HG02885 (cell line): ENCODE measurements around the gene DTYMK.

ENCODE experiments used
- ATAC-seq: cut with Tn5 transposase; IDR thresholded peaks from one replicate; pipeline ENCODE4 v1.9.1; 2021; ENCODE audit warnings: mild to moderate bottlenecking; ENCODE audit not compliant: unreplicated experiment, poor library complexity

DTYMK gene

DNA sequence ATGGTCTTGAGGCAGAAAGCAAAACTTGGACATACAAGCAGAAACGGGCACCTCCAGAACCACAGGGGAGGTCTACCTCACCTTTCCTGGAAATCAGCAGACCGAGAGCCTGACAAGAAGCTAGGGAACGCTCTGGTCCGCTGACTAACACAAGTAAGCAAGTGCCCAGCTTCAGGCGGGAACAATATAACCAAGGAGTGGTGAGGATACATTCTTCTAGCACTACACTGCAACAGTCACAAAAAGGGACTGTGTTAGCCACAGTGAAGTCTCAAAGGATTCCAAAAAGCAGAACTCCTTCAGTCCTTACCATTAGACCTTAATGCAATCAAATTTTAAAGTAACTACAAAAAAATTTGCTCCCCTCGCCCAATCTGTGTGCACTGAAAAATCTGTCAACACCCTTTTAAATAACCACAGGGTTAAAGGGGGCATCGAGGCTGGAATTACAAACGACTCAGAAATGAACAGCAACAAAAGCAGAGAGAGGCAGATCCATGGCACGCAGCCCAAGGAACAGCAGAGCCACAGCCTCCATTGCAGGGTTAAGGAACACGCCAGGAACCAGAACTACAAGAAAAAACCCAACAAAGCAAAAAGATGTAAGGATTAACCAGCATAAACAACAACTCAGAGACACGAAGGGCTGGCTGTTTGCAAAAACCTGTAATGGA, 56.7 kb downstream of the DTYMK start:
- ATAC-seq = no peak

DNA sequence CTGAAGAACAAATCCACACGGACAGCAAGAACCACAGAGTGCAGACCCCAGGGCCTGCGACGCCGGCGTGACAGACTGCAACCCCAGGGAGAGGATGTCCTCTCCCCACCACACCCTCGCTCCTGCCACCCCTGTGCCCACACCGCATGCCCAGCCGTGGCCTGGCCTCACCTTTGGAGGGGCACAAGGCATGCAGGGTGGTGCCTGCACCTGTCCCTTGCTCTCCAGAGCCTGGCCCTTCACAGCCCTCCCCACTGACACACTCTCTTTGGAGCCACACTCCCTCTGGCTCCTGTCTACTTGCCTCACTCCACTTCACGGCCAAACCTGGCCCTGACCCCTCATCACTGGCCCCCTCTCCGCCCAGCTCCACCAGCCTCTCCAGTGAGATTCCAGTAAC, 58.9 kb downstream of the DTYMK start:
- no peak for ATAC-seq
